NCI-H510A treated with DMSO at 0.1 percent for 48 hours (cell line): ENCODE data around the gene PLAAT5.
"Not testable (repeated sequence)": the region's sequence is repeated elsewhere in the genome, so short reads cannot be mapped to it uniquely, and the experiment has no call there.

Source experiments
- DNase-seq: peaks from one replicate; lab custom pipeline; 2025; lab: John Stamatoyannopoulos, UW

PLAAT5 gene, protein sequence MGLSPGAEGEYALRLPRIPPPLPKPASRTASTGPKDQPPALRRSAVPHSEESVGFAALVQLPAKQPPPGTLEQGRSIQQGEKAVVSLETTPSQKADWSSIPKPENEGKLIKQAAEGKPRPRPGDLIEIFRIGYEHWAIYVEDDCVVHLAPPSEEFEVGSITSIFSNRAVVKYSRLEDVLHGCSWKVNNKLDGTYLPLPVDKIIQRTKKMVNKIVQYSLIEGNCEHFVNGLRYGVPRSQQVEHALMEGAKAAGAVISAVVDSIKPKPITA

DNA sequence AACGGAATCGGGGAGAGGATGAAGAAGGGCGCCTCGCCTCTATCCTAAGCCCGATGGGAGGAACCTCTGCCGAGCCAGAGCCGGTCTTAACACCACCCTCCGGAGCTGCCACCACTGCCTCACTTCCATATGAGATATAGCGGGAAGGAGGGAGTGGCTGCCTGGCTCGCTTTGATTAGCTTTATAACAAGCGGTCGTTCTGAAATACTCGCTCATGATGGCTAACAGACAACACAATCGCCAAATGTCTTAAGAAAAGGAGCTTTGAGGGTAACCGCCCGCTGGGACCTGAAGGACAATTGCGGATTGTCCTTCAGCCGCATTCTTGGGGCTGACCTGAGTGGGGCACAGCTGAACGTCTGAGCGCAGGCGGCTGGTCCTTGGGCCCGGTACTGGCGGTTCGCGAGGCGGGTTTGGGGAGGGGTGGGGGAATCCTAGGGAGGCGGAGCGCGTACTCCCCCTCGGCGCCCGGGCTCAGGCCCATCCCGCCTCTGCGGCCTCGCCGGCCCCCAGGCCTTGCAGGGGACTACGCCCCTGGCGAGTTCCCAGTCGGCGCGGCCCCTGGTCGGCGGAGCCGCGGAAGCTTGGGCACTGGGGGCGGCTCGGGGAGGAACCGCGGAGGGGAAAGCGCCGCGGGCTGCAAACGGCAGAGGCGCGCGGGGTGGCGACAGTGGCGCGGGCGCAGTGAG, at the start of gene PLAAT5:
TSS of gene PLAAT5 (minus strand) at position 617 of the 689 bp plus-strand sequence. CDS start at position 484, 133 bp downstream.
- no peak for DNase-seq

DNA sequence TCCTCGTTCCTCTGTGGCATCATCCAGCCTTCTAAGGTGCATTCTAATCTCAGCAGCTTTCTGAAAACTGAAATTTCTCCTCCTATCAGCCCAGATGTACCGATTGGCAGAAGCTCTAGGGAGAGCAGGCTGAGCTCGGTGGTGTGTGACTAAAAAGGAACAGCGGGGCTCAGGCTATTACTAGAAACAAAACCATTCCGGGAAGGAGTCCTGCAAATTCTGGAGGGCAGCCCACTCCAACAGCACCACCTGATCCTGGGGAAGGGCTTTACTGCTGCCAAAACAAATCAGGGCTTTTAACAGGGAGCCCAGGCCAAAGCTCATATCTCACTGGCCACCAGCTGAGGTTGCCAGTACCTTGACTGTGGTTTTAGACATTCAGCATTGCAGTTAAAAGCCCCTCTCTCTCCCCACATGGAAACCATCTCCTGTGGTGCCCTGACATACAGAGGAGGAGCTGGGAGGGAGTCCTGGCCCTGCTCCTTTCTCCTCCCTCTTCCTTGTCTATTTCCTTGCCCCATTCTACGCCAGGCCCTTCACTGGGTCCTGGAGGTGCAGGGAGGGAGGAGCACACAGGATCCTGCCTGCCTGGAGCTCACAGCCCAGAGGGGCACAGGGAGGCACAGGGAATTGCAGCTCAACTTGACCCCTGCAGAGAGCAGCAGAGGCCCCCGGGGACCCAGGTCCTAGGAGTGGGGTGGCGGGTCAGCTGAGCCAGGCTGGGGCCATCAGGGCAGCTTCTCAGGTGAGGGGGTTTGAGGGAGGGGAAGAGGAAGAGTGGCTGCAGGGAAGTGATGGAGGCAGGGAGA, 46.5 kb upstream of the PLAAT5 start:
- no peak for DNase-seq

DNA sequence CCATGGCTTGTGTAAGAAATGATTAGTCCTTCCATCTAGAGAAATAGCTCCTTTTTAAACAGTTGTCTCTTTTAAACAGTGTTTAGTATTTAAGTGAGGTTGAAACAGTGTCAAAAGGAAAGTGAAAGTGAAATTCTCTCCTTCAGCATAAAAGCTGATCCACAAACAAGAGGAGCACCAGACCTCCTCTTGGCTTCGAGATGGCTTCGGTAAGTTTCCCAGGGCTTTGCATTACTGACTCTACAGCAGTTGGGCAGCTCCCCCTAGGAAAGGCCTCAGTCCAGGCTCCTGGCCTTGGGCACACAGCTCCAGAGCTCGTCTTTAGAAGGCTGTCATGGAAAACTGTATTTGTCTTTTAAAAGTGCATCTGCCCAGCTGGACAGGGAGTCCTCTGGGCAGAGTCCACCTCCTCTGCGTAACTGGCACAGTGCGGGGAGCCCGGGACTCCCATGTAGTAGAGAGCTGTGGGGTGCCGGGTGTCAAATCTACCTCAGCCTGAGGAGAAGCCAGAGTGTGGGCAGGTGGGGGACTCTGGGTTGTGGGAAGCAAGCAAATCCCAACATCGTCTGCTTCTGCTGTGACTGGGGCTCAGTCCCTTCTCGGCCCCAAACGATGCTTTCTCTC, 45.8 kb upstream of the PLAAT5 start, which contains the start of gene PLAAT4:
TSS of gene PLAAT4 (plus strand) at position 140 of the 624 bp plus-strand sequence. CDS start at position 201, 61 bp downstream.
- no peak for DNase-seq

DNA sequence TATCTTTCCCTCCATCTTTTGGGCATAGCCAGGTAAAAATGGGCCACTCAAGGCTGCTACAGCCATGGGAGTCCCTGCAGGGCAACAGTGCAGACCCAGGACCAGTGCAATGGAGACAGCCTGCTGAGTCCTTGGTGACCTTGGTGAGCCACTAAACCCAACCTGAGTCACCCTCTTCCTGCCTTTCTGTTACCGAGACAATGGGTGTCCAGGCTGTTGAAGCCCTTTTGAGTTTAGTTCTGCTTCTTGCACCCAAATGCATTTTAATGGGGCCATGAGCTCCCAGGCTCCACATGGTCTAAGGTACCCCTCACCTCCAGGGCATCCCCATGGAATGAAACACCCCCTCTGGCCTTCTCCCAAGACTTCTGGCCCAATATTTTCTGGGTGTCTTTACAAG, 44.8 kb upstream of the PLAAT5 start:
- no peak for DNase-seq

DNA sequence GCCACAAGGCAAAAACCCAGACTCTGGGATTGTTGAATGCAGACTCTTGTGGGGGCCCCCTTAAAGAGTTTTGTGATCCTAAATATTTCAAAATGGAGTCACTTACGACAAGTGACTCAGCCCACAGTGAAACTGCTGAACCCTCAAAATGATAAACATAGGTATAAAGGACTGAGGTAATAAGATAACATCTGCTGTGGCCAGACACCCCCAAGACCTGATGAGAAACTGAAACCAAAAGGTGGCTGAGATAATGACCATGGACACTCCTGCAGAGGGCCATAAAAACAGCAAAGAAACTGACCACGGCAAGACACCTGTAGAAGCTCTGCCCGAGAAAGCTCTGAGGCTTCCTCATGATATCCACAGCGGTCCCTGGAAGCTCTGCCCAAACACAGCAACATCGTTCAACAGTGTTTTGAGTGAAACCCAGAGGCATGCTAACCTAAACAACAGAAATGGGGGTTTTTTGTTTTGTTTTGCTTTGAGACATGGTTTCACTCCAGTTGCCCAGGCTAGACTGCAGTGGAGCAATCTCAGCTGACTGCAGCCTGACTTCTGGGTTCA, 44.0 kb upstream of the PLAAT5 start:
- no peak for DNase-seq

DNA sequence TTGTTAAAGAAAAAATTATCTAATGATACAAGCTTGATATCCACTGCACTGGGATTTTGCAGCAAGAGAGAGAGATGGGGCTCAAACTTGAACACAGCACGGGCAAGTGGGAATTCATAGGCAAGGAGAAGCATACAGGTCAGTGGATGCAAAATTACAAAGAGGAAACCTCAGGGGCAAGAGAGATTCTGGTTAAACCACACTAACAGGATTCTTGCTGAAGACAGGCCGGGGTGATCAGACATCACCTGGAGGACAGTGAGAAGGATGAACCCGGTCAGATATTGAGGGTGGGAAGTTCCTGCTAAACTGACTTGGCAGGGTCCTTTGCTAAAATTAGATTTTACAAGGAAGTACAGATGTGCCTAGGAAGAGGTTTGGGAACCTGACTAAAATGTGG, 43.1 kb upstream of the PLAAT5 start:
- no peak for DNase-seq

DNA sequence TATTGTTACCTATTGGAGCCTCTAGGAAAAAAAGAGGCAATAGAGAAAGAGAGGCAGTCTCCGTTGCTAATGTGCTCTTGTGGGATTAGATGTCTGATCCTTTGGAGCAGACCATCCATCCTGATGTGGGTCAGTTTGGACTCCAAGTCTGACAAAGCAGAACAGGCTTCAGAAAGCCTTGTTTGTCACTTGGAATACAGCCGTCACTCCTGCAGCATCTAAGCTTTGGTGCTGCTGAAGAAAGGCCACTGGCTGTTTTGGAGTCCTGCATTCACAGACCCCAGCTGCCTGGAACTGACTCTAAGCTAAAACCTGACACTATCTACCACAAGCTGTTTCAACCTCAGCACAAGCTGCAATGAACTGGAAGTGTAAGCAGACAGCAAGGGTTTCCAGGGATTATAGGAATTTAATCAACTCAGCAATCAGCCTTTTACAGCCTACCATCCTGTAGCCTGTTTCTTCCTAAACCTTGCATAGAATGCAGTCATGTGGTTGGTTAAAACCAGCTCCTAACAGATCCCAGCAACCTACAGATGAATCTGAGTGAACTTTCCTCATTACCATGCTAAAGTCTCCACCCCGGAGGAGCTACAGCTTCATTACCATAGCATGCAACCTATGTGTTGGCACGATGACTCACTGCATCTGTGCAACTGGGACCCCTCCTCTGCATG, 42.0 kb upstream of the PLAAT5 start:
- no peak for DNase-seq

DNA sequence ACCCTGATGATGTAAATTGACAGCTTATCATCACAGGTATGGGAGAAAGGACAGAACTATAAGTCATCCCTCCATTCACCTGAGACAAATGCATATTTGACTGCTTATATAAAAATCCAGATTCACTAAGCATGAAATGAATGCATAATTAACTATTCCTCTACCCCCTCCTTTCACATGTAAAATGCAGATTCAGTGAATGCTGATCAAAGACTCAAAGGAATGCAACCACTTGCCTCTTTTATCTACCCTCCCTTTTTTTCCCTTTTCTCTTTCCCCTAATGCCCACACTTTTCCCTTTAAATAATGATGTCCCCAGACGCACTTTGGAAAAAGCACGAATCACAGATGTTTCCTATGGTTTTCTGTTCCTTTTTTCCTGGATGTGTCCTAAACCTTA, 41.1 kb upstream of the PLAAT5 start:
- no peak for DNase-seq

DNA sequence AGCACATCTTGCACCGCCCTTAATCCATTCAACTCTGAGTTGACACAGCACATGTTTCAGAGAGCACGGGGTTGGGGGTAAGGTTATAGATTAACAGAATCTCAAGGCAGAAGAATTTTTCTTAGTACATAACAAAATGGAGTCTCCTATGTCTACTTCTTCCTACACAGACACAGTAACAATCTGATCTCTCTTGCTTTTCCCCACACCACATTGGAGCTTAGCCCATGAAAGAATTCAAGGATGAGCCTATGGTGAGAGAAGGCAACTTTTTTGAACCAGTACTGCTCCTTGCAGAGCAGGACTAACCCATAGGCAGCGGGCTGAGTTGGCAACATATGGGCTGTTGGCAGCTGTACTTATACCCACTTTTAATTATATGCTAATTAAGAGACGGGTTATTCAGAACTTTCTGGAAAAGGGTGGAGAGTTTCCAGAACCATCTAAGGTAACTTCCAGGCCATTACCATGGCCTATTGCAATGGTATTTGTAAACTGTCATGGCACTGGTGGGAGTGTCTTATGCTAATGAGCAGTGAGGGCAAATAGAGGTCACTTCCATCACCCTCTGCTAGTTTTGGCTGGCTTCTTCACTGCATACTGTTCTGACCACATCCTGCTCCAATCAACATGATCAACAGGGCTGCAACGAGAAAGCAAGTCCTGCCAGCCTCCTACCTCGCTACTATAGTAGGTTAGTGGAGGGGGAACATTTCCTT, 40.3 kb upstream of the PLAAT5 start:
- DNase-seq = not testable (repeated sequence)

DNA sequence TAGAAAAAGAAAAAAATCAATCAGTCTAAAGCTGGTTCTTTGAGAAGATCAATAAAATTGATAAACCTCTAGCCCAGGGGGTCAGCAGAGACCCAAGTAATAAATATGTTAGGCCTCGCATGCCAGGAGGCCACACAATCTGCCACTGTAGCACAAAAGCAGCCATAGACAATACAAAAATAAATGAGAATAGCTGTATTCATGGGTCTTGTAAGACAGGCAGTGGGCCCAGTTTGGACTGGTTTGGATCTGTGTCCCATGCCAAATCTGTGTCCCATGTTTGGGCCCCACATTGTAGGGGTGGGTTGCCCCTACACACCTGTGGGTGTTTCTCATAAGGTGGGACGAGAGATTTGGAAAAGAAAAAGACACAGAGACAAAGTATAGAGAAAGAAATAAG, 39.1 kb upstream of the PLAAT5 start:
- no peak for DNase-seq

DNA sequence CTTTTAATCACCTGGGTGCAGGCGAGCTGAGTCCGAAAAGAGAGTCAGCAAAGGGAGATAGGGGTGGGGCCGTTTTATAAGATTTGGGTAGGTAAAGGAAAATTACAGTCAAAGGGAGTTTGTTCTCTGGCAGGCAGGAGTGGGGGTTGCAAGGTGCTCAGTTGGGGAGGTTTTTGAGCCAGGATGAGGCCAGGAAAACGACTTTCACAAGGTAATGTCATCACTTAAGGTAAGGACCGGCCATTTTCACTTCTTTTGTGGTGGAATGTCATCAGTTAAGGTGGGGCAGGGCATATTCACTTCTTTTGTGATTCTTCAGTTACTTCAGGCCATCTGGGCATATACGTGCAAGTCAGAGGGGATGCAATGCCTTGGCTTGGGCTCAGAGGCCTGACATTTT, 38.4 kb upstream of the PLAAT5 start:
- not testable (repeated sequence) for DNase-seq

DNA sequence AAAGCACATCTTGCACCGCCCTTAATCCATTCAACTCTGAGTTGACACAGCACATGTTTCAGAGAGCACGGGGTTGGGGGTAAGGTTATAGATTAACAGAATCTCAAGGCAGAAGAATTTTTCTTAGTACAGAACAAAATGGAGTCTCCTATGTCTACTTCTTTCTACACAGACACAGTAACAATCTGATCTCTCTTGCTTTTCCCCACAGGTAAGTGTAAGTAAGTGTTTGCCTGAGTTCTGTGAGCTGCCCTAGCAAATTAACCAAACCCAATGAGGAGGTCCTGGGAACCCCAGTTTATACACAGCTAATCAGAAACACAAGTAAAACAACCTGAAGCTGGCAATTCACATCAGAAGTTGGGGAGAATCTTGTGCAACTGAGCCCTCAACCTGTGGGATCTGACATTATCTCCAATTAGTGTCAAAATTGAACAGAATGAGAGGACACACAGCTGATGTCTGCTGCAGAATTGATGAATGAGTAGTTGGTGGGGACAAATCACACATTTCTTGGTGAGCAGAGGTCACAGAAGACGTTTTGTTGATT, 37.8 kb upstream of the PLAAT5 start:
- DNase-seq = not testable (repeated sequence)

DNA sequence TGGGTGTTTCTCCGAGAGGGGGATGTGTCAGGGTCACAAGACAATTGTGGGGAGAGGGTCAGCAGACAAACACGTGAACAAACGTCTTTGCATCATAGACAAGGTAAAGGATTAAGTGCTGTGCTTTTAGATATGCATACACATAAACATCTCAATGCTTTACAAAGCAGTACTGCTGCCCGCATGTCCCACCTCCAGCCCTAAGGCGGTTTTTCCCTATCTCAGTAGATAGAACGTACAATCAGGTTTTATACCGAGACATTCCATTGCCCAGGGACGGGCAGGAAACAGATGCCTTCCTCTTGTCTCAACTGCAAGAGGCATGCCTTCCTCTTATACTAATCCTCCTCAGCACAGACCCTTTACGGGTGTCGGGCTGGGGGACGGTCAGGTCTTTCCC, 37.2 kb upstream of the PLAAT5 start:
- DNase-seq = not testable (repeated sequence)

DNA sequence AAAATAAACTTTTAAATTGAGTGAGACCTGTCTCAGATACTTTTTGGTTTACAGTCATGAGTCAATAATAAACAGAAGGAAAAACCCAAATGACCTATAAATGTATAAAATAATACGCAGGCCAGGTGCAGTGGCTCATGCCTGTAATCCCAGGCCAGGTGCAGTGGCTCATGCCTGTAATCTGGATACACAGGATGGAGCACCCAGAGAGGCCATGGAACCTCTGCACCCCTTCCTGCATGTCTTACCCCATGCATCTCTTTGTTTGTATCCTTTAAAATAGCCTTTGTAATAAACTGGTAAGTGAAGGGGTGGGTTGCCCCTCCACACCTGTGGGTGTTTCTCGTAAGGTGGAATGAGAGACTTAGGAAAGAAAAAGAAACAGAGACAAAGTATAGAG, 36.7 kb upstream of the PLAAT5 start:
- DNase-seq = no peak

DNA sequence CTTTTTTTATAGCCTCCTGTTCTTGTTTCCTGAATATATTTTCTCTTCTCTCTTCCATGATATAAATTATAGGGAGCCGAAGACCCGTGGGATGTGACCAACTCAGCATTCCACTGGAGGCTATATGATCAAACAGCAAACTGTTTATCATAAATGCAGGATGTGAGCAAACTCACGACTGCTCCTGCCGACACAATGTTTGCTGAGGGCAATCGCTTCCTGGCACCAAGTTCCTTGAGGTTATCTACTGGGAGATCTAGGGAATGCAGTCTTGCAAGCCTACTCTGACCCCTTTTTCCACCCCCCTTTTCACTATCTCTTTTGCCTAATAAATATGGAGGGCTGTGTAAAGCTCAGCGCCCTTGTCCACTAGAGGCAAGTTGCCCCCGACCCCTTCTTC, 32.2 kb upstream of the PLAAT5 start:
- no peak for DNase-seq

DNA sequence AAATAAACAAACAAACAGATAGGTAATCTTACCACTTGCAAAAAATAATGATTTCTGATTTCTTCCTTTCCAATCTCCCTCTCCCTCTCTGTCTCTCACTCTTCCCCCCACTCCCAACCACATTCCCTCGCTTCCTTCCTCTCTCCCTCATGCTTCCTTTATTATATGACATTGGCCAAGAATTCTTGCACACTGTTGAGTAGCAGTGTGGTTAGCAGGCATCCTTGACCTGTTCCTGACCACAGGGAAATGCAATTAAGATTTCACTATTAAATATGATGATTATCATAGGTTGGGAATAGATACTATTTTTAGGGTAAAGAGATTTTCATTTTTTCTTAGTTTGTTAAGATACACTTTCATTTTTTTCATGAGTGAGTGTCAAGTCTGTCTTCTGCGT, 30.9 kb upstream of the PLAAT5 start:
- DNase-seq = no peak

DNA sequence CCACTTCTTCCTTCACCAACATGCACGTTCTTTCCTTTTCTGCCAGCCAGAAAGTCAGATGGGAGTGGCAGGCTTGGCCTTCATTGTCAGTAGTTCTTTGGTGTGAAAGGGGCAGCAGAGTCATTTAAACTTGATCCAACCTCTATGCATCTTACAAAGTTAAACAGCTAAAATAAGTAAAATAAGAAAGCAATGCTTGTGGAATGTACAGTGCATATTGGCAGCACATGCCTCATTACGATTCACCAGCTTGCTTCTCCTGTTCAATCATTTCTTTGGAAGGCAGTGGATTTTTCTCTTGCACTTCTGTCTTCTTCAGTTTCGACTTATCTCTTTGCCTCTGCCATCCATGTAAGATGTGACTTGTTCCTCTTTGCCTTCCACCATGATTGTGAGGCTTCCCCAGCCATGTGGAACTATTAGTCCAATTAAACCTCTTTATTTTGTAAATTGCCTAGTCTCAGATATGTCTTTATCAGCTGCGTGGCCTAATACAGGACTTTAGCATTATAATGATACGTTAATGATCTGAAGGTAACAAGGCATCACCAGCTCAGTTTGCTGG, 29.7 kb upstream of the PLAAT5 start:
- DNase-seq = no peak

DNA sequence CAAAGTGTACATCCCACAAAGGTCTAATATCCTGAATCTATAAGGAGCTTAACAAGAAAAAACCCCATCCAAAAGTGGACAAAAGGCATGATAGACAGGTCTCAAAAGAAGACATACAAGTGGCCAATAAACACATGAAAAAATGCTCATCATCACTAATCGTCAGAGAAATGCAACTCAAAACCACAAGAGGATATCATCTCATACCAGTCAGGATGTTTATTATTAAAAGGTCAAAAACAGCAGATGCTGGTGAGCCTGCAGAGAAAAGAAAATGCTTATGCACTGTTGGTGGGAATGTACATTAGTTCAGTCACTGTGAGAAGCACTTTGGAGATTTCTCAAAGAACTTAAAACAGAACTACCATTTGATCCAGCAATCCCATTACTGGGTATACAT, 27.6 kb upstream of the PLAAT5 start:
- DNase-seq = no peak

DNA sequence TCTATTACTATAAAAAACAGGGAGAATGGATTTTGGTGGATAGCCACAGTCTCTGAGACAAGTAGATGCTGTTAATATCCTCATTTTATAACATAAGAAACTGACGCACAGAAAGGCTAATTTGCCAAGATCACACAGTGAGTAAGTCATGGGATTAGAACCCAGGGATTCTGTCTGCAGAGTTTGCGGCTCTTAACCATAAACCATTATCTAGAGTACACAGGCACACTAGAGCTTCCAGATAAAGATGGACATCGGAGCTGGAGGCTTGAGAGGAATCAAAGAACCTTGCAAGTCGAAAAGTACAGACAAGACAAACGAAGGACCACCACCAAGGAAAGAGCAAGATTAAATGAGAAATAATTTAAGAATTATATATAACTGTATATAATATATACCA, 26.2 kb upstream of the PLAAT5 start:
- DNase-seq = no peak

DNA sequence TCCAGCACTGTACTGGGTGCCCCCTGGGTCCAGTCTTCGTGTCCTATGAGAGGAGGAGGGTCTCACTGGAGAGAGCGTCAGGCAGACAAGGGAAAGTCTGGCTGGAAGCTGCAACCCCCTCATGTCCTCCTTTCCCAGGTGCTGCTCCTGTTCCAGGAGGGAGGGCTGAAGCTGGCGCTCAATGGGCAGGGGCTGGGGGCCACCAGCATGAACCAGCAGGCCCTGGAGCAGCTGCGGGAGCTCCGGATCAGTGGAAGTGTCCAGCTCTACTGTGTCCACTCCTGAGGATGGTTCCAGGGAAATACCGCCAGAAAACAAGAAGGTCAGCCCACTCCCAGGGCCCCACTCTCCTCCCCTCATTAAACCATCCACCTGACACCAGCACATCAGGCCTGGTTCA, 25.1 kb upstream of the PLAAT5 start:
- DNase-seq = no peak
